Activated naive CD4-positive, alpha-beta T cell treated with anti-CD3 and anti-CD28 coated beads, Interleukin-2, amount 10 ng/mL, durations not matched to agents 5 hours and 36 hours (primary cell): ENCODE data around the gene TDRD7. TPM values are rescaled to one million over a fixed set of nuclear protein-coding genes. Genes with fewer than 3 reads are reported as not detected.

Experiments used
- microRNA-seq: library from miRNA; unstranded; fragments of <30 nt; microRNA quantifications from one replicate; pipeline ENCODE4 v1.2.0, GENCODE V29; 2022; ENCODE audit warnings: borderline microRNAs expressed, borderline replicate concordance
- total RNA-seq, 2 experiments: library from RNA; stranded (reverse); gene quantifications; one replicate each; pipeline ENCODE4 v1.2.3, GENCODE V29; 2021

TDRD7 gene
- 1 to 10 TPM; 8.3 to 9.4 TPM for total RNA-seq

GRCh38 chr9:97411789-97412625 is at the start of gene TDRD7:
Gene TDRD7, plus strand, starts transcription at chr9:97412096. Its CDS starts 16,370 bp downstream, at chr9:97428466.

GRCh38 chr9:97501177-97501971 is 89.5 kb downstream of the TDRD7 start, which contains the start of gene TMOD1:
Gene TMOD1, plus strand, starts transcription at chr9:97501666. Its CDS starts 22,523 bp downstream, at chr9:97524189.

Small RNA genes within 50 kb of the gene (microRNA-seq; reads per million reads assigned to microRNA genes)
- not detected for gene MIR1302-8

Other genes starting within 250 kb of the TDRD7 start
- gene CCDC180, start 104.4 kb upstream of the TDRD7 start, total RNA-seq, result 1 to 10 TPM; 3.4 to 4.3 TPM
- gene TMOD1, start 89.6 kb downstream of the TDRD7 start, total RNA-seq, result under 1 TPM; 0.48 to 0.66 TPM
- gene TSTD2, start 221.3 kb downstream of the TDRD7 start, total RNA-seq, result 10 to 100 TPM; 15.5 to 16.8 TPM
- 10 to 100 TPM; 39.3 to 43.2 TPM for gene NCBP1, start 221.7 kb downstream of the TDRD7 start, total RNA-seq